Measurements from ENCODE around the gene ROR2.

The ROR2 gene

GRCh38 chr9:91736898-91737601 is 213.0 kb downstream of the ROR2 start:
- DNase-seq (ENCODE audit: low read depth): no peak

- DNase-seq (ENCODE audit: low read depth): no peak
Observed at GRCh38 chr9:91736311-91736710, 213.7 kb downstream of the ROR2 start.

GRCh38 chr9:91735049-91735448 is 215.0 kb downstream of the ROR2 start:
- no peak for DNase-seq (ENCODE audit: low read depth)

GRCh38 chr9:91734371-91734981 is 215.6 kb downstream of the ROR2 start:
- DNase-seq (ENCODE audit: low read depth): peak; percentile 36

- DNase-seq (ENCODE audit: low read depth): no peak
Observed at GRCh38 chr9:91733006-91733624, 216.9 kb downstream of the ROR2 start.

- no peak for DNase-seq (ENCODE audit: low read depth)
Observed at GRCh38 chr9:91732187-91733005, 217.6 kb downstream of the ROR2 start.

- DNase-seq (ENCODE audit: low read depth): no peak
Observed at GRCh38 chr9:91730806-91731205, 219.2 kb downstream of the ROR2 start.

- no peak for DNase-seq (ENCODE audit: low read depth)
Observed at GRCh38 chr9:91729558-91729842, 220.5 kb downstream of the ROR2 start.

- DNase-seq (ENCODE audit: low read depth): no peak
Observed at GRCh38 chr9:91727972-91728371, 222.1 kb downstream of the ROR2 start.

GRCh38 chr9:91727316-91727861 is 222.6 kb downstream of the ROR2 start:
- no peak for DNase-seq (ENCODE audit: low read depth)

GRCh38 chr9:91726406-91727100 is 223.5 kb downstream of the ROR2 start:
- DNase-seq (ENCODE audit: low read depth): no peak

- DNase-seq (ENCODE audit: low read depth): no peak
Observed at GRCh38 chr9:91725651-91726050, 224.4 kb downstream of the ROR2 start.

- DNase-seq (ENCODE audit: low read depth): no peak
Observed at GRCh38 chr9:91724609-91725505, 225.2 kb downstream of the ROR2 start.

GRCh38 chr9:91724068-91724440 is 226.0 kb downstream of the ROR2 start:
- DNase-seq (ENCODE audit: low read depth): no peak

- DNase-seq (ENCODE audit: low read depth): no peak
Observed at GRCh38 chr9:91723420-91724067, 226.5 kb downstream of the ROR2 start.

GRCh38 chr9:91720751-91721705 is 229.0 kb downstream of the ROR2 start:
- no peak for DNase-seq (ENCODE audit: low read depth)

- DNase-seq (ENCODE audit: low read depth): no peak
Observed at GRCh38 chr9:91720313-91720712, 229.7 kb downstream of the ROR2 start.

- no peak for DNase-seq (ENCODE audit: low read depth)
Observed at GRCh38 chr9:91718071-91718470, 232.0 kb downstream of the ROR2 start.

GRCh38 chr9:91716815-91717214 is 233.2 kb downstream of the ROR2 start:
- no peak for DNase-seq (ENCODE audit: low read depth)
